DMS53 treated with DMSO at 0.1 percent for 48 hours (cell line): ENCODE measurements around the gene MELTF.

ENCODE experiments used
- DNase-seq: peaks from one replicate; lab custom pipeline; 2025; ENCODE audit not compliant: unreplicated experiment; lab: John Stamatoyannopoulos, UW

The MELTF gene

GRCh38 chr3:197010556-197011351, 18.9 kb downstream of the MELTF start:
- no peak for DNase-seq

DNA sequence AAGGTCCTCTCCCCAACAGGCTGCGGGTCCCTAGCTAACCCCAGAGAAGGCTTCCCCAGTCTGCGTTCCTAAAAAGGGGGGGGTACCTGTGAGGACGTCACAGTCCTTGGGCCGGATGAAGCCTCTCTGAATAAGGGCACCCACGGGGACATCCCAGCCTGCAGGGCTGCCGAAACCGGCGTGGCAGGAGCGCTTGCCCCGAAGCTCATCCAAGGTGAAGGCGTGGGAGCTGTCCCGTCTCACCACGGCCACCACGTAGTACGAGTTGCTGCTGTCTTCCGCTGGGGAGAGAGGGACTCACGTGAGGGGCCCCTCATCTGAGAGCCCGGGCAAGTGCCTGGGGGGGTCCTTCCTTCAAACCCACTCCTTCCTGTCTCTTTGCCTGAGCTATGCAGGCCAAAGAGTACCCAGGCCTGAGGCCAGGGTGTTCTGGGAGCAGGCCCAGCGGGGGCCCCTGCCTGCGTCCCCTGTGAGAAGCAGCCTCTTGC, 20.0 kb downstream of the MELTF start:
- no peak for DNase-seq

DNA sequence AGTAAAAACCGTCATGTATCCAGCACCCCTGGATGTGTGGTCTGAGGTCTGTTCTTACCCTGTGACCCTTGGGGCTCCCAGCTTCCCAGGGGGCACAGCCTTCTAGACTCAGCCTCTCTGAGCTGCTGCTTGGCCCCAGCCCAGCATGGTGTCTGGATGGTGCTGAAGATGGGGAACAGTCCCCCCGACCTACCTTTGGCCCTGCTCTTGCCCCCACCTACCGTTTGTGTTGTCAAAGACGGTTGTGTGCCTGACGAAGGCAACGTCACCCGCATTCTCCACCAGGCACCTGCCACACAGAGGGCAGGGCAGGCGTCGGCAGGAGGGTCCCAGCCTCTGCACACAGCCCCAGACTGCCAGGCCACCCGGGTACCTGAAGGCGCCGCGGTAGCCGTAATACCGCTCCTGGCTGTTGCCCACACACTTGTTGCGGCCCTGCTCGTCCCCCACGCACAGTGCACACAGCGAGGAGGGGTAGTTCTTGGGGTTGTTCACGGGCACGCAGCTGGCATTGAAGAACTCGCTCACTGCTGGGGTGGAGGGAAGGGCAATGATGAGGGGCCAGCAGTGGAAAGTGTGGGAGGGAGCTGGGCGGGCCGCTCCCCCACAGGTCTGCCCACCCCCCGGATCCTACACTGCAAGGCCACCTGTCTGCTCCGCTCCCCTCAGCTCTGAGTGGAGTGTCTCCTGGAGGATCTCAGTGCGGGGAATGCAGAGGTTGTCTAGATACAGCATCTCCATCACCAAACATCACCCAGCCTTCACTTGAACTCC, 21.0 kb downstream of the MELTF start:
- no peak for DNase-seq

GRCh38 chr3:197007953-197008352, 21.7 kb downstream of the MELTF start:
- no peak for DNase-seq

DNA sequence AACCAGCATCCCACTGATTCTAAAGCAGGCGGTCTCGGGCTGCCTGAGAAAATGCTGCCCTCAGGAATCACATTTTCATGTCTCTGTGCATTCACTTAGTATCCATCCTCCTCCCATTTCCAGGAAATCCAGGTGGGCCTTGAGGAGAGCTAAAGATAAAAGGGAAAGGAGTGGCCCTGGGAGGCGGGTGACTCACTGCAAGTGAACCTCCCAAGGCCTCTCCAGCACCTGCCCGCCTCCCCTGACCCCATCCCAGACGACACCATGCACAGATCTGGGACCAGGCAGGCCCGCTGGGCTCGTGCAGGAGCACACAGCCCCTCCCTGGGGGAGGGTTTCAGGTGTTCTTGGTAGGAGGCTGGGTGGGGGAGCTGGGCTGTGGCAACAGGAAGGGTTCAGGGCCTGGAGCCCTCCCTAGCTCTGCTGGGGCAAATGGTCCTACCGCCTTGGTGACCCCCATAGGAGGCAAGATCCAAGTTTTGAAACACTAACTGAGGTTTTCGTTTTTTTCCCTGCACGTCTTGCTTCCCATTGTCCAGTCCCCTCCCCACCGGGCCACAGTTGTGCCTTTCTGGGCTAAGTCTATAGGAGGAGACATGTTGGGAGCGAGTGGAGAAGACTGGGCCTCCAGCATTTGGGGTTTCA, 22.2 kb downstream of the MELTF start:
- no peak for DNase-seq

GRCh38 chr3:197006860-197007259, 22.8 kb downstream of the MELTF start:
- DNase-seq: no peak

DNA sequence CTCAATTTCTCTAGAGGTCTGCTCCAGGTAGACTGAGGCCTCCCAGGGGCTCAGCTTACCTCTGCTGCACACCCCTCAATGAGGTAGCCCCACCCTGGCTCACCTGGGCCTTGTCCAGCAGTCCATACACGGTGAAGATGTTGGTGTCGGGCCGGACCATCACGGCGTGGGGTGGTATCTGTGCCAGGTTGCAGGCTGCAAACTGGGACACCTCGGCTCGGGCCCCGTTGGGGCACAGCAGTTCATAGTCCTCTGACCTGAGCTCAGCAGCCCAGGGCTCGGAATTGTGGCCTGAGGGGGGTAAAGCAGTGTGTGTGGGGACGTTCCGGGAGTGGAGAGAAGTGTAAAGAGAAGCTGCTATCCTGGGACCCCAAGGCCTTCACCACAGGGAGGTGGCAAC, 23.2 kb downstream of the MELTF start:
- DNase-seq: no peak

DNA sequence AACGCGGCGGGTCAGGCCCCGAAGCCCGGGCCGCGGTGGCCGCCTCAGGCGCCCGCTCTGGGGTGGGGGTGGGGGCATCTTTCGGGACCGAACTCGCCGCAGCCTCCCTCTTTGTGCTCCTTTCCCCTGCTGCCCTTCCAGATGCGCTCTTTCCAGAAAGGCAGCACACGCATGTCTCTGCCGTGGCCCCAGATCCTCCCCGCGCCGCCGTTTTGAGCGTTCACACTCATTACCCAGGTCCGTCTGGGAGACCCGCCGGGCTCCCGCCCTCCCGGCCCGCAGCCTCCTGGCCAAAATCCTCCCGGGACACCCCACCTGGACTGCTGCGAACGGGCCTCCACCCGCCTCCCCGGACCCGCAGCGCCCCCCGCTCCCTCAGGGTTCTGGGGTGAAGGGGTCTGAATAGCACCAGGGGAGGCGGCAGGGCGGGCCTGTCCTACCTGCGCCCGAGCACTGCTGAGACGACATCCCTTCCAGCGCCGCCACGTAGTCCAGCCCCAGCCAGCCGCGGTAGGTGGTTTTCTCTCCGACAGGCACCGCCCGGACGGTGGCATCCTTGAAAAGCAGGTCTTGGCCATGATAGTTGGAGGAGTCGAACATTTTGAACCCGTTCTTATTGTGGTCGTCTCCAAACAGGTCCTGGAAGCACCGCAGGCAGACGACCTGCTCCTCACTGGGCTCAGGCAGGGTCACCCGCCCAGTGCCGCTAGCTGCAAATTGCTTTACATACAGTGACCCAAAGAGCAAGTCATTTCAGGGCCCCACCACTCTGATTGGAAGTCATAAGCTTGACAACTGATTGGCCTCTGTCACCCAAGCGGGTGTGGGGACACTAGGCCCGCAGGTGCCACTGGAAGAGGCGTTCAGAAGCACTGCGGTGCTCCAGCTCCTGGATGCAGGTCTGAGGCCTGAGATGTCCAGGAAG, 25.9 kb downstream of the MELTF start:
- no peak for DNase-seq

GRCh38 chr3:197002701-197003454, 26.7 kb downstream of the MELTF start:
- DNase-seq: peak; percentile 63

- no peak for DNase-seq
Measured at GRCh38 chr3:197001972-197002700, 27.5 kb downstream of the MELTF start.

- no peak for DNase-seq
Measured at GRCh38 chr3:197001106-197001971, 28.3 kb downstream of the MELTF start.

DNA sequence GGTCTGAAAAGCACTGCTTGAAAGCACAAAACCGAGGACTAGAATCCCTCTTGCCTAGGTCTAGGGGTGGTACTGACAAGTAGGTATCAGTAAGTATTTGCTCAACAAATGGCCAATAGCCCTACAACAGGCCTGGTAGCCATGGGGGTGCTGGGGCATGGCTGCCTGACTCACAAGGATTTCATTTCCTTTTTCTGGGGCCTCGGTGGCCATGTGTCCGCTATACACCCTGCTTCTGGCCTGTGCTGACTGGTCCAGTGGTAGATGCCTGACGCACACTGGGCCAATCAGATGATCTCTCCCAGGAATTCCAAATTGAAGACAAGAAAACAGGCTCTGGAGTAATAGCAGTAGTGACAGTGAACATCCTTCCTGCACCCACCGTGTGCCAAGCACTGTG, 29.4 kb downstream of the MELTF start:
- no peak for DNase-seq

DNA sequence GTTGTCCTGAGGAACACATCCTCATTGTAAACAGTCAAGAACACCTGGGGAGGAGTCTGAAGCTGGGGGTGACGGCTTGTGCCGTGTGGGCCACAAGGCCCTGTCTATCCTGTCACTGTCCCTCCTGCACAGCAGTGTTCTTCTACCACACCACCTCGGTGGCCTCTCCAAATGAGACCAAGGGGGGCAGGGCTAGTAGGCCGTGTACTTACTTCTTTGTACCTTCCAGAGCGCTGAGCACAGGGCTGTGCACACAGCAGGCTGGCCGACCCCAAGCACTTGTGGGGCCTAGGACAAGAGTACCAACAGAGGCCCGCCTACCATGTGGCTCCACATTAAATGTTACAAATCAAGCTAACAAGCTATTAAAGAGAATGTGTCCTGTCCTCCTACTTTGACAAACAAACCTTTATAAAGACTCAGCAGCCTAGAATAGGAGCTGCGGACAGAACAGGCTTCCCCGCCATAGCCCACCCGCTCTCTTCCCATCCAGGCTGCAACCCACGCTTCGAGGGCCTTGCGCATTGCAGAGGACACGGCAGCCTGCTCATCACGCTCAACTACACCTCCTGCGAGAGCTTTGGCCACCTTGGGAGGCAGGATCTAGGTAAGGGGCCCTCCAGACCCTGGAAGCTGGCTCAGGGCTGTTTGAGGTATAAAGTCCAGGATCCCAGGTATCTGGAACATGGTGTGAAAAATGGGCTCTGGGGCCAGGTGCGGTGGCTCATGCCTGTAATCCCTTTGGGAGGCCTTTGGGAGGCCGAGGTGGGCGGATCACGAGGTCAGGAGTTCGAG, 30.5 kb downstream of the MELTF start:
- DNase-seq: no peak

DNA sequence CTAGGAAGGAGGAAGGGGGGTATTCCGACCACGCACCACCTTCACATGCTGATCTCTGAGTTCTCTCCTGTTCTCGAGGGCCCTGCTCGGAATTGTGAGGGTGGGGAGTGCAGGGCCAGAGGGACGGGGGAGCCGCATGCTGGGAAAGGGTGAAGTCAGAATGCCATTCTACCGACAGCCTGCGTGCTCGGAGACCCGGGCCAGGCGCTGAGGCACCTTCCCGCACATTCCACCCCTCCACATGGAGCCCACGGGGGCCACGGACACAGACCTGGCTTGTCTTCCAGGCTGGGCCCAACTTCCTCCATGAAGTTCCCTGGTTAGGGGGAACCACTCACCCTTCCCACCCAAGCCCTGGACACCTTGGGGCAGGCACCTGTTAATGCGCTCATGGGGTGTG, 32.3 kb downstream of the MELTF start:
- no peak for DNase-seq

DNA sequence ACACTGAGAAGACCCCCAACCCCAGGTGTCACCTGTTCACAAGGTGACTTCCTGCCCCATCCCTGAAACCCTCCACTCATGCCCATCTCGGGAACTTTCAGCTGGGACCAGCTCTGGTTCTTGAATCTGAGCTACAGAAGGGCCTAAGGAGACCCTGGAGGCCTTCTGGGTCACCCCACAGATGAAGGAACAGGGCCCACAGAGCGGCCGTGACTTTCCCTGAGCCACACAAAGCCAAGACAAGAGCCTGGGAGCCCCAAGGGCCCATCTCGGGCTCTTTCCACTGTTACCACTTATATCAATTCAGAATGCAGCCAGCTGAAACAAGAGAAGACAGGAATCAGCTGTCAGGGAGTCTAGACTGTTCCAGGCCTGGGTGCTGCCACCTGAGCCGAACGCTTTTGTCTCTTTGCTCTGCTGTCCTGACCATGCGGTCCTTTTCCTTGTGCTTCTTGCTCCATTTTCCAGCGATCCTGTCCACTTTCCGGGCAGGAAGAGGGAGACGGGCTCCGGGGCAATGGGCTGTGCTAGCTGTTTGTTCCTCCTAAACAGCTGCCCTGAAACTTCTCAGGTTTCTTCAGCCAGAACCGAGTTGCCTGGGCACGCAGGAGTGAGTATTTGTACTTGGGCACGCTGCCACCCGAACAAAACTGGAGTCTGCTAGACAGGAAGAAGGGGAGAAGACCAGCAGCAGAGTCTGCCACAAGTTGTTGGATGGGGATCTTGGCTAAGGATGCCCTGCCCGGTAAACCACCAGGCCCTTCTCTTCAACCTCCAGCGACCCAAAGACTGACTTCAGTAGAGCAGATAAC, 33.0 kb downstream of the MELTF start:
- no peak for DNase-seq

GRCh38 chr3:196995646-196996355, 33.8 kb downstream of the MELTF start:
- no peak for DNase-seq
